Kasumi-1 (cell line): Measurements from ENCODE around the gene SMOC2.
A peak's percentile ranks its signal among the peaks of the same experiment; 100 is the strongest.

Experiments used
- DNase-seq, 2 experiments: peaks; one replicate each; lab custom pipeline; 2025; lab: John Stamatoyannopoulos, UW

Gene SMOC2

GRCh38 chr6:168485818-168486217, 44.8 kb downstream of the SMOC2 start:
- no peak for DNase-seq

GRCh38 chr6:168490757-168491156, 49.8 kb downstream of the SMOC2 start:
- no peak for DNase-seq

GRCh38 chr6:168493976-168494375, 53.0 kb downstream of the SMOC2 start:
- DNase-seq, result no peak

GRCh38 chr6:168494726-168495125, 53.7 kb downstream of the SMOC2 start:
- no peak for DNase-seq

GRCh38 chr6:168495133-168495532, 54.1 kb downstream of the SMOC2 start:
- DNase-seq, result no peak

- no peak for DNase-seq
These were observed 54.7 kb downstream of the SMOC2 start for GRCh38 chr6:168495636-168496035.

GRCh38 chr6:168496139-168496996, 55.4 kb downstream of the SMOC2 start:
- no peak for DNase-seq

GRCh38 chr6:168496997-168497331, 56.0 kb downstream of the SMOC2 start:
- DNase-seq, result peak in 1 of 2 experiments; percentile 56

GRCh38 chr6:168497381-168497780, 56.4 kb downstream of the SMOC2 start:
- no peak for DNase-seq

- DNase-seq, result no peak
These were observed 57.3 kb downstream of the SMOC2 start for GRCh38 chr6:168498161-168498843.

GRCh38 chr6:168499045-168499650, 58.2 kb downstream of the SMOC2 start:
- no peak for DNase-seq

GRCh38 chr6:168500519-168500918, 59.5 kb downstream of the SMOC2 start:
- no peak for DNase-seq

GRCh38 chr6:168501561-168501960, 60.6 kb downstream of the SMOC2 start:
- DNase-seq, result no peak

GRCh38 chr6:168504366-168504765, 63.4 kb downstream of the SMOC2 start:
- DNase-seq, result no peak

GRCh38 chr6:168506460-168506859, 65.5 kb downstream of the SMOC2 start:
- no peak for DNase-seq

GRCh38 chr6:168507297-168507696, 66.3 kb downstream of the SMOC2 start:
- DNase-seq, result no peak

- DNase-seq, result no peak
These were observed 66.7 kb downstream of the SMOC2 start for GRCh38 chr6:168507730-168508129.

GRCh38 chr6:168508903-168509302, 67.9 kb downstream of the SMOC2 start:
- no peak for DNase-seq

GRCh38 chr6:168513766-168514165, 72.8 kb downstream of the SMOC2 start:
- no peak for DNase-seq

GRCh38 chr6:168514216-168514615, 73.2 kb downstream of the SMOC2 start:
- no peak for DNase-seq

- no peak for DNase-seq
These were observed 74.4 kb downstream of the SMOC2 start for GRCh38 chr6:168515376-168515775.

- DNase-seq, result no peak
These were observed 76.2 kb downstream of the SMOC2 start for GRCh38 chr6:168516944-168517741.
